ENCODE data around the gene SPATA46. TPM values are rescaled to one million over a fixed set of nuclear protein-coding genes. Genes with fewer than 3 reads are reported as not detected.

The SPATA46 gene
- total RNA-seq, 1 donor from 2014 or later: not detected

DNA sequence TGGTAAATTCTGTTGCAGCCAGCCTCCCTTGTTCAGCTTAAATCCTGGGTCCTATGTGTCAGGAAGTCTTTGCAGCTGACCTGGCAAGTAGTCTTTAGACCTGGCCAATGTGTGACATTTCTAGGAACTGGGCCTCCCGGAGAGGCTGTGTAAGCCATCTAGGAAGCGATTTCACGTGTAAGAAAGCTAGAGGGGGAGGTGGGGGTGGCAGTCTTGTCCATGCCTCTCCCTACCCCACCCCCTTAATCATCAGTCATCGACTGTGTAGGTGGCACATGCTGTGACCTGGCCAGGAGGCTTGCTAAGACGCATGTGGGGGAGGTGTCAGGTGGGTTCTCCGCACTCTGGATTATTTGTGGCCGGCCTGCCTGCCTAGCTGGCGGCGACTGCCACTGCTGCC, 13.3 kb upstream of the SPATA46 start:
- Histone ChIP-seq H3K4me1 (no peaks in the 10 kb centered on the region), H3K36me3 (no peaks in the 10 kb centered on the region), H3K4me3 (no peak overlapping the region), H3K9me3 (replicated peaks) (no peaks in the 10 kb centered on the region), H3K27me3 (ENCODE audit: low read depth) (peaks cover 19% of the 10 kb centered on the region), H3K27ac (replicated peaks) (no peak overlapping the region)
- no peak for DNase-seq
- TF ChIP-seq, protein P1, sequence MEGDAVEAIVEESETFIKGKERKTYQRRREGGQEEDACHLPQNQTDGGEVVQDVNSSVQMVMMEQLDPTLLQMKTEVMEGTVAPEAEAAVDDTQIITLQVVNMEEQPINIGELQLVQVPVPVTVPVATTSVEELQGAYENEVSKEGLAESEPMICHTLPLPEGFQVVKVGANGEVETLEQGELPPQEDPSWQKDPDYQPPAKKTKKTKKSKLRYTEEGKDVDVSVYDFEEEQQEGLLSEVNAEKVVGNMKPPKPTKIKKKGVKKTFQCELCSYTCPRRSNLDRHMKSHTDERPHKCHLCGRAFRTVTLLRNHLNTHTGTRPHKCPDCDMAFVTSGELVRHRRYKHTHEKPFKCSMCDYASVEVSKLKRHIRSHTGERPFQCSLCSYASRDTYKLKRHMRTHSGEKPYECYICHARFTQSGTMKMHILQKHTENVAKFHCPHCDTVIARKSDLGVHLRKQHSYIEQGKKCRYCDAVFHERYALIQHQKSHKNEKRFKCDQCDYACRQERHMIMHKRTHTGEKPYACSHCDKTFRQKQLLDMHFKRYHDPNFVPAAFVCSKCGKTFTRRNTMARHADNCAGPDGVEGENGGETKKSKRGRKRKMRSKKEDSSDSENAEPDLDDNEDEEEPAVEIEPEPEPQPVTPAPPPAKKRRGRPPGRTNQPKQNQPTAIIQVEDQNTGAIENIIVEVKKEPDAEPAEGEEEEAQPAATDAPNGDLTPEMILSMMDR (IDR thresholded peaks at IDR 0.05; ENCODE audit: borderline replicate concordance): no peak
- intact Hi-C loops (cut with micrococcal nuclease): loop anchor here (5.0 kb wide), 1 partner anchor 333 kb away; no protein-coding TSS in a partner anchor

DNA sequence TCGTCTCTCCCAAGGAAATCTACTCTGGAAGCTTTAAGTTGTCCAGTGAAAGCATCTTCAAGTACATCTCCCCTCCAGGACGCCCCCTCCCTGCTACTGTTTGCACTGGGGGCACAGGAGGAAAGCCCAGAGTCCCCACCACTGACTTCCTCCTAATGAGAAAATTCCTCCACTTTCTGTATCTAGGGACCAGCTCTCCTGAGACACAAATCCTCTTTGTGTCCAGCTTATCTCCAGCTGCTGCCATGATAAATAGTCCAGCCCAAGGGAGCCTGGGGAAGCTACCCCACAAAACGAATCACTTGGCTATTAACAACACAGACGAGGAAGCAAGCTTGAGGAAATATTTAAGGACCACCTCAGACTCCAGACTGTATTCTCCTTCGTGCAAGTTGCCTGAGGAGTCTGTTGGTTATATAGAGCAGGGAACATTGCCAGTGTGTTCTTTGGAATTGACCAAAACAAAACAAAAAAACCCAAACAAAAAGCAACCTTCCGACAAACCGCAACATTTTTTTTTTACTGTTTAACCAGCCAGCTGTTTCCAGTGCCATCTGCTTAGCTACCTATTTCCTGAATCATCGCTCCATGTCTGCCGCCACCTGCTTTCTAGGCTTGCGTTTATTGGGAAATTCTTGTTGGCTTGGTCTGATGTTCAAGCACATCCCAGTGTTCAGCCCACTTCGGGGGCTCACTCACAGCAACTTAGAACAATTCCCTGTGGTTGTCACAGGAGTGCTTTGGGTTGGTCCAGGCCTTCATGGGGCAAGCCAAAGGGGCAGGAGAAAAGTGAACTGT, 12.6 kb upstream of the SPATA46 start:
- Histone ChIP-seq H3K36me3 (no peaks in the 10 kb centered on the region), H3K27ac (replicated peaks) (no peak overlapping the region), H3K4me3 (no peak overlapping the region), H3K27me3 (ENCODE audit: low read depth) (peaks cover 12% of the 10 kb centered on the region), H3K9me3 (replicated peaks) (no peaks in the 10 kb centered on the region), H3K4me1 (no peaks in the 10 kb centered on the region)
- TF ChIP-seq, protein P1 (IDR thresholded peaks at IDR 0.05; ENCODE audit: borderline replicate concordance): no peak
- intact Hi-C loops (cut with micrococcal nuclease): no loop called here
- DNase-seq: no peak

DNA sequence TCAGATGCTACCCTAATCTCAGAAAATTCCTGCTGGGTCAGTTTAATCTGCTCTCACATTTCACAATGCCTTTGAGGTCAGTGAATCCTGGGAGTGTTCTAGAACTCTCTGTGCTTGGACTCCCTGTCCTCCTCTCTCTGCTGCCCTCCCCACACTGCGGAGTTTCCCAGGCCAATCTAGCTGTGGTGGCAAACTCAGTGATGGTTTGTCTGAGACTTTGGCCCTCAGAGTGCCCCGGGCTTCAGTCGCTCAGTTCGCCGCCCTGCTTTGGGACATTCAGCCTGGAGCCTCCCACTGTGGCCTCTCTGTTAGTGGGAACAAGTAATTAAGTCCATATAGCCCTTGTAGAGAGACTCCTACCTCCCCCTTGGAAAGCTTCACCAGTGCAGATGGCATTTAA, 12.0 kb upstream of the SPATA46 start:
- no peaks in the 10 kb centered on the region for H3K9me3 ChIP-seq (replicated peaks)
- DNase-seq: no peak
- H3K4me3 ChIP-seq: no peak overlapping the region
- peaks cover 9% of the 10 kb centered on the region for H3K27me3 ChIP-seq (ENCODE audit: low read depth)
- H3K36me3 ChIP-seq: no peaks in the 10 kb centered on the region
- no peak overlapping the region for H3K27ac ChIP-seq (replicated peaks)
- TF ChIP-seq, protein P1 (IDR thresholded peaks at IDR 0.05; ENCODE audit: borderline replicate concordance): no peak
- intact Hi-C loops (cut with micrococcal nuclease): no loop called here
- H3K4me1 ChIP-seq: no peaks in the 10 kb centered on the region

DNA sequence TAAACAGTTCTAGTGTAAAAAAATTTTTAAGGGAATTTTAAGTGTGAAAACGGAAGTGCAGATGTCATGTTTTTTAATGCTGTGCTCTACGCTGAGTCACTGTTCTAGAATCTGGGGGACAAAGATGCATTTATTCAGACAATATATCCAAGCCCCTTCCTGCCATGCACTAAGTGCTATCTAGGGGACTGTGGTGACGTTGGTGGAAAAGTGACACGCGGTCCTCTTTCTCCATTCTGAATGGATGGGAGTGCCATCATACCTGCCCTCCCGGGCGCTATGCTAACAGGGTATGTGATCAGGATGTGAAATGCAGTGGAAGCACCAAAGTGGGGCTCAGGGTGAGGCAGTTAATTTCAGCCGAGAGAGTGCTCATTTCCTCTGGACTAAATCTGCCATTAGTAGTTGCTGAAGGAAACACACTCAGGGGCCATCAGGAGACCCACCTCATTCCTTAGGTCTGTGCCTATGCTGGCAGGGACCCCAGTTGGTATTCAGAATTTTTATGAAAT, 11.5 kb upstream of the SPATA46 start:
- Histone ChIP-seq H3K4me1 (no peaks in the 10 kb centered on the region), H3K27ac (replicated peaks) (no peak overlapping the region), H3K9me3 (replicated peaks) (no peaks in the 10 kb centered on the region), H3K36me3 (no peaks in the 10 kb centered on the region), H3K27me3 (ENCODE audit: low read depth) (peaks cover 6% of the 10 kb centered on the region), H3K4me3 (no peak overlapping the region)
- no peak for DNase-seq
- TF ChIP-seq, protein P1 (IDR thresholded peaks at IDR 0.05; ENCODE audit: borderline replicate concordance): no peak
- intact Hi-C loops (cut with micrococcal nuclease): no loop called here

DNA sequence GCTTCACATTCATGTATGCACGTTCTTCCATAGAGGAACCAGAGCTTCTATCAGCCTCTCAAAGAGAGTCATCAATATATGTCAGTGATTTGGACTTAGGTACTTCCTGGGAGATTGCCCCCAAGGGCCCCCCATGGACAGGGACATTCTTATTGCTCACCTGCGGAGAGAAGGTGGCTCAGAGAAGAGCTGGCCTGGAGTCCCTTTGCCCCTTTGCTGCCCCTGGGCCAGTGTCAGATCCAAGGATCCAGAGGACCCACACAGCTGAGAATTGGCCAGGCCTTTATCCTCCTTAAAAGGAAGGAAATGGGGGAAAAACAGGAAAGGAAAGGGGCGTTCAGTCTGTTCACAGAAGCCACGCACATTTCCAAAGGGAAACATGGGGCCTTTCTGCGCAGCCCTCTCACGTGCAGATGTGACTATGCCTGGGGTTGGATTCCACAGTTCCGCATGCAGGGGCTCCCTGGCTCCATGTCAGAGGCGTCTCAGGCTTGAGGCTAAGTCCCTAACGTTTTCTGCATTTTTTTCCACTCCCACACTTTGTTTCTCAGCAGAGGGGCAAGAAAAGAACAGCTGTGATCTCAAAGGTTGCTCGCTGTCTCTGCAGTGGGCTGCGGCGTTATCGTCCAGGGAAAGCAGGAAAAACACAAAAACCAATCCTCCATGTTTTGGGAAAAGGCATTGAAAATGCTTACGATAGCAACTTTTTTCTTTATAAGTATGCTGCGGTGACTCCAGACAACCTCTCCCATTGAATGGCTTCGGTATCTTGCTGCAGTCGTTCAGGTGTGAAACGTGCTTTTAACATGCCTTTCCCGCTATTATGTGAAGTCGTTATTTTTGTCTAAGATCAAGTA, 10.8 kb upstream of the SPATA46 start:
- no peaks in the 10 kb centered on the region for H3K36me3 ChIP-seq

More for the DNA sequence above, 10.8 kb upstream of the SPATA46 start:
- H3K27me3 ChIP-seq (ENCODE audit: low read depth): peaks cover 4% of the 10 kb centered on the region
- no peaks in the 10 kb centered on the region for H3K4me1 ChIP-seq
- no peaks in the 10 kb centered on the region for H3K9me3 ChIP-seq (replicated peaks)
- no peak overlapping the region for H3K27ac ChIP-seq (replicated peaks)
- no peak overlapping the region for H3K4me3 ChIP-seq
- intact Hi-C loops (cut with micrococcal nuclease): no loop called here
- no peak for DNase-seq
- TF ChIP-seq, protein P1 (IDR thresholded peaks at IDR 0.05; ENCODE audit: borderline replicate concordance): no peak

Data from left ventricle myocardium inferior (tissue), 1 donor.